GM19438 (cell line): ENCODE data around the gene PRPF18.
"Not testable (repeated sequence)": the region's sequence is repeated elsewhere in the genome, so short reads cannot be mapped to it uniquely, and the experiment has no call there.

Experiments used
- ATAC-seq: cut with Tn5 transposase; IDR thresholded peaks from one replicate; pipeline ENCODE4 v1.9.1; 2021; ENCODE audit warnings: low read depth; ENCODE audit not compliant: unreplicated experiment

The PRPF18 gene

GRCh38 chr10:13586676-13587355 lies at the start of gene PRPF18:
Gene PRPF18, plus strand, starts transcription at chr10:13586965. Its CDS starts 122 bp downstream, at chr10:13587087.
- ATAC-seq: peak; percentile 99

- ATAC-seq: not testable (repeated sequence)
Observed at GRCh38 chr10:13537985-13538384, 48.8 kb upstream of the PRPF18 start.

GRCh38 chr10:13542533-13542932 lies 44.2 kb upstream of the PRPF18 start:
- ATAC-seq: no peak

- ATAC-seq: no peak
Observed at GRCh38 chr10:13550802-13551201, 36.0 kb upstream of the PRPF18 start.

GRCh38 chr10:13555884-13556510 lies 30.8 kb upstream of the PRPF18 start:
- no peak for ATAC-seq

GRCh38 chr10:13559124-13559700 lies 27.6 kb upstream of the PRPF18 start:
- ATAC-seq: no peak

GRCh38 chr10:13560597-13560996 lies 26.2 kb upstream of the PRPF18 start:
- ATAC-seq: no peak

GRCh38 chr10:13563481-13564445 lies 23.0 kb upstream of the PRPF18 start:
- ATAC-seq: no peak

- no peak for ATAC-seq
Observed at GRCh38 chr10:13564576-13564975, 22.2 kb upstream of the PRPF18 start.

GRCh38 chr10:13567030-13567429 lies 19.7 kb upstream of the PRPF18 start:
- ATAC-seq: no peak

GRCh38 chr10:13571541-13571940 lies 15.2 kb upstream of the PRPF18 start:
- no peak for ATAC-seq

- no peak for ATAC-seq
Observed at GRCh38 chr10:13573960-13574359, 12.8 kb upstream of the PRPF18 start.

- ATAC-seq: no peak
Observed at GRCh38 chr10:13585195-13585751, 1.5 kb upstream of the PRPF18 start.

- ATAC-seq: no peak
Observed at GRCh38 chr10:13585943-13586342, 822 bp upstream of the PRPF18 start.

GRCh38 chr10:13587391-13587790 lies 626 bp downstream of the PRPF18 start:
- ATAC-seq: no peak

GRCh38 chr10:13589316-13589715 lies 2.6 kb downstream of the PRPF18 start:
- ATAC-seq: no peak

- no peak for ATAC-seq
Observed at GRCh38 chr10:13590886-13591285, 4.1 kb downstream of the PRPF18 start.

- no peak for ATAC-seq
Observed at GRCh38 chr10:13592306-13592705, 5.5 kb downstream of the PRPF18 start.

GRCh38 chr10:13593535-13593934 lies 6.8 kb downstream of the PRPF18 start:
- ATAC-seq: no peak

GRCh38 chr10:13594641-13595040 lies 7.9 kb downstream of the PRPF18 start:
- ATAC-seq: no peak

- ATAC-seq: no peak
Observed at GRCh38 chr10:13597909-13598308, 11.1 kb downstream of the PRPF18 start.
